MCF 10A (cell line): Measurements from ENCODE around the gene ARHGAP18. TPM values are rescaled to one million over a fixed set of nuclear protein-coding genes. Genes with fewer than 3 reads are reported as not detected.

ENCODE experiments used
- BruUV-seq: library from RNA; stranded (reverse); fragments of 400-500 nt; replicated peaks from 2 replicates; lab custom pipeline; 2021; lab: Mats Ljungman, UMichigan
- CTCF ChIA-PET: fragments of 300-600 bp; sonication (Branson Sonifier 250); formaldehyde crosslinking; extraction: SDS; loops from one replicate; lab custom pipeline; 2021; ENCODE audit warnings: antibody characterized with exemption, inconsistent platforms; lab: Yijun Ruan, JAX
- POLR2A ChIA-PET: fragments of 300-600, 350-650 bp; sonication (Branson Sonifier 250); formaldehyde crosslinking; extraction: SDS; loops from one replicate; lab custom pipeline; 2020; ENCODE audit warnings: antibody characterized with exemption, inconsistent platforms; lab: Yijun Ruan, JAX
- DNase-seq: peaks from one replicate; pipeline ENCODE4 v3.0.0-alpha.2; 2018; ENCODE audit not compliant: unreplicated experiment
- H3K27ac Mint-ChIP-seq: one replicate; pipeline ENCODE4 v1.8.0; 2022; ENCODE audit warnings: mild to moderate bottlenecking, low read depth, mixed read lengths; ENCODE audit not compliant: unreplicated experiment
- H3K27me3 Mint-ChIP-seq: one replicate; pipeline ENCODE4 v1.8.0; 2022; ENCODE audit warnings: mixed read lengths; ENCODE audit not compliant: insufficient read depth, unreplicated experiment
- H3K36me3 Mint-ChIP-seq: one replicate; pipeline ENCODE4 v1.8.0; 2022; ENCODE audit warnings: mild to moderate bottlenecking, moderate library complexity, mixed read lengths; ENCODE audit not compliant: insufficient read depth, unreplicated experiment
- H3K4me1 Mint-ChIP-seq: one replicate; pipeline ENCODE4 v1.8.0; 2022; ENCODE audit warnings: mixed read lengths; ENCODE audit not compliant: insufficient read depth, unreplicated experiment
- H3K4me3 Mint-ChIP-seq: one replicate; pipeline ENCODE4 v1.8.0; 2022; ENCODE audit warnings: mild to moderate bottlenecking, moderate library complexity, mixed read lengths; ENCODE audit not compliant: unreplicated experiment
- H3K9me3 Mint-ChIP-seq: one replicate; pipeline ENCODE4 v1.8.0; 2022; ENCODE audit warnings: mixed read lengths; ENCODE audit not compliant: unreplicated experiment
- intact Hi-C: fragments of 100-400 bp; cut with micrococcal nuclease; formaldehyde crosslinking; loops from 2 replicates; pipeline ENCODE4 v1.14.1; 2022
- total RNA-seq: library from RNA; stranded (reverse); gene quantifications from 2 replicates; pipeline ENCODE4 v1.2.3, GENCODE V29; 2022
- TF ChIP-seq, protein P1 (sequence below): fragments of 200-600 bp; IDR thresholded peaks from one replicate; pipeline ENCODE4 v1.8.0; 2022; ENCODE audit warnings: antibody characterized with exemption, mild to moderate bottlenecking; ENCODE audit not compliant: unreplicated experiment

ARHGAP18 gene
- total RNA-seq, 1 experiment from 2014 or later, result 22.9 TPM

DNA sequence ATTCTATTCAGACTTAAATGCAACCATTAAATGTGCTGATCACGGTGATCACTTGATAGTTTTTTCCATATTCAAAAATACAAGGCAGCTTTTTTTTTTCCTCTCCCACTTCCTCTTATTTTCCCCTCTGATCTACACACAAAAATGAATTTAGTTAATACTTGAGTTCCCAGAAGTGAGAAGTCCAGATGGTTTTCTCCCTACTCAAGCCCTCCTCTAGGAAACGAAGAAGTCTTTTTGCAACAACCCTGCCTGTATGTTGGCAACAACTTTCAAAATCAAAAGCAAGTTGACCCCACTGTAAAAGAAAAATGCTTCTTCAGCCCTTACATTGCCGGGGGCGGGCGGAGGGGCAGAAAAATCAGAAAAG lies 24.3 kb downstream of the ARHGAP18 start:
- intact Hi-C loops, result no loop called here
- POLR2A ChIA-PET, result interaction anchor here (0.6 to 4.6 kb wide), 4 partner anchors 24 to 195 kb away, joined by 3 to 28 read pairs (median 12); partner anchors contain the start of gene ARHGAP18
- H3K36me3 Mint-ChIP-seq, result peaks cover 8% of the 10 kb centered on the region
- H3K4me1 Mint-ChIP-seq, result peaks cover 56% of the 10 kb centered on the region
- BruUV-seq, result no TSS peak
- CTCF ChIA-PET, result interaction anchor here (0.7 to 1.2 kb wide), 2 partner anchors 11 to 336 kb away, joined by 3 to 5 read pairs; no protein-coding TSS in a partner anchor
- TF ChIP-seq, protein P1, sequence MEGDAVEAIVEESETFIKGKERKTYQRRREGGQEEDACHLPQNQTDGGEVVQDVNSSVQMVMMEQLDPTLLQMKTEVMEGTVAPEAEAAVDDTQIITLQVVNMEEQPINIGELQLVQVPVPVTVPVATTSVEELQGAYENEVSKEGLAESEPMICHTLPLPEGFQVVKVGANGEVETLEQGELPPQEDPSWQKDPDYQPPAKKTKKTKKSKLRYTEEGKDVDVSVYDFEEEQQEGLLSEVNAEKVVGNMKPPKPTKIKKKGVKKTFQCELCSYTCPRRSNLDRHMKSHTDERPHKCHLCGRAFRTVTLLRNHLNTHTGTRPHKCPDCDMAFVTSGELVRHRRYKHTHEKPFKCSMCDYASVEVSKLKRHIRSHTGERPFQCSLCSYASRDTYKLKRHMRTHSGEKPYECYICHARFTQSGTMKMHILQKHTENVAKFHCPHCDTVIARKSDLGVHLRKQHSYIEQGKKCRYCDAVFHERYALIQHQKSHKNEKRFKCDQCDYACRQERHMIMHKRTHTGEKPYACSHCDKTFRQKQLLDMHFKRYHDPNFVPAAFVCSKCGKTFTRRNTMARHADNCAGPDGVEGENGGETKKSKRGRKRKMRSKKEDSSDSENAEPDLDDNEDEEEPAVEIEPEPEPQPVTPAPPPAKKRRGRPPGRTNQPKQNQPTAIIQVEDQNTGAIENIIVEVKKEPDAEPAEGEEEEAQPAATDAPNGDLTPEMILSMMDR, result no peak
- no peaks in the 10 kb centered on the region for H3K27me3 Mint-ChIP-seq
- DNase-seq, result no peak
- H3K4me3 Mint-ChIP-seq, result no peak overlapping the region
- H3K9me3 Mint-ChIP-seq, result no peaks in the 10 kb centered on the region
- H3K27ac Mint-ChIP-seq, result peak overlapping the region; percentile 82

DNA sequence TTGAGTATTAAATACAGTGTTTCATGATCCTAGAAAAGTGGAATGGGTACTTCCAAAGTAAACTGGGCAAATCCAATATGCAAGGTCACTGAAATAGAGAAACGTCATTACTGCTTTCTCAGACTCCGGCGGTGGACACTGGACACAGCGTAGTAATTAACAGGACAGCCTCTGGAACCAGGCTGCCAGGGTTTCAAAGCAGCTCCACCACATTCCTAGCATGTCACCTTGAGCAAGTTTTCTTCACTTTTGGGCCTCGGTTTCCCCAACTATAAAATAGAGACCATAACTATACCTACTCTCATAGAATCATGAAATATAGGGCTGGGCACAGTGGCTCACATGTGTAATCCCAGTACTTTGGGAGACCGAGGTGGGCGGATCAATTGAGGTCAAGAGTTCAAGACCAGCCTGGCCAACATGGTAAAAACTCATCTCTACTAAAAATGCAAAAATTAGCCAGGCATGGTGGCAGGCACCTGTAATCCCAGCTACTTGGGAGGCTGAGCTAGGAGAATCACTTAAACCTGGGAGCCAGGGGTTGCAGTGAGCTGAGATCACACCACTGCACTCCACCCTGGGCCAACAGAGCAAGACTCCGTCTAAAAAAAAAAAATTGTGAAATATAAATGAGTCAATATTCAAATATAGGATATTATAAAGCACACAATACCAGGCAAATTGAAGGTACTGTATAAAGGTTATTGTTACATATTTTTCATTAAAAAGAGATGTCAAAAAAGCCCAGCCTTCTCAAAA lies 24.9 kb downstream of the ARHGAP18 start:
- peaks cover 60% of the 10 kb centered on the region for H3K4me1 Mint-ChIP-seq
- TF ChIP-seq, protein P1, result no peak
- H3K27me3 Mint-ChIP-seq, result no peaks in the 10 kb centered on the region
- no peak for DNase-seq
- peaks cover 8% of the 10 kb centered on the region for H3K36me3 Mint-ChIP-seq
- H3K9me3 Mint-ChIP-seq, result no peaks in the 10 kb centered on the region
- ChIA-PET CTCF (interaction anchor here (0.7 to 1.4 kb wide), 4 partner anchors 12 to 336 kb away, joined by 3 to 5 read pairs (median 4); no protein-coding TSS in a partner anchor), POLR2A (interaction anchor here (0.6 to 4.7 kb wide), 5 partner anchors 24 to 70 kb away, joined by 3 to 81 read pairs (median 21); partner anchors contain the start of gene ARHGAP18)
- H3K27ac Mint-ChIP-seq, result peak overlapping the region; percentile 65
- BruUV-seq, result no TSS peak
- intact Hi-C loops, result loop anchor here (5.0 kb wide), 1 partner anchor 62 kb away; no protein-coding TSS in a partner anchor
- H3K4me3 Mint-ChIP-seq, result no peak overlapping the region

DNA sequence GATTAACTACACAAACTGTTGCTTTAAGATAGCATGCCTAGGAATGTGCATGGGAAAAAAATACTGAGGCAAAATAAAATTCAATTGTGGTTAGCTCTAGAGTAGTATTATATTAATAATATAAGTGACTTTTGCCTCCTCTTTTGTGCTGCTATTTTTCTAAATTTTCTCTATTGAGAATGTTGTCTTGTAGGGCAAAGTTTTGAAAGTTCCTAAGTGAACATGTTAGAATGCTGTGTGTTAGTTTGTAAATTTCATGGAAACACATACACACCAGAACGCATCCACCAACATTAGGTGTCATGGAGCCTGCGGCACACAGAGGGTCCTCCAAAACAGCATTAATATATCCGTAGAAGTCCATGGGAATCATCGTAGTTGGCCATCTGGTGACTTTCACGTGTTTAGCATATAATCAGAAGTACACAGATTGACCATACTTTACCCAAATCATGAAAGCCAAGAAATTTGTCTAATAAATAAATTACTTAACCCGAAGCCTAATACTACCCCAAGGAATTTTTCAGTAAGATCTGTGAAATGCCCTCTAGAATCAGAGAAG lies 25.6 kb downstream of the ARHGAP18 start:
- CTCF ChIA-PET, result interaction anchor here (0.7 to 1.4 kb wide), 5 partner anchors 12 to 66 kb away, joined by 3 to 4 read pairs (median 4); no protein-coding TSS in a partner anchor
- Mint-ChIP-seq H3K36me3 (peaks cover 8% of the 10 kb centered on the region), H3K9me3 (no peaks in the 10 kb centered on the region), H3K27ac (peak overlapping the region; percentile 65), H3K4me1 (peaks cover 67% of the 10 kb centered on the region), H3K27me3 (no peaks in the 10 kb centered on the region), H3K4me3 (peak overlapping the region; percentile 55)
- intact Hi-C loops, result loop anchor here (5.0 kb wide), 1 partner anchor 63 kb away; no protein-coding TSS in a partner anchor
- BruUV-seq, result no TSS peak
- POLR2A ChIA-PET, result interaction anchor here (0.6 to 4.7 kb wide), 16 partner anchors 11 to 1806 kb away, joined by 3 to 81 read pairs (median 4); partner anchors contain the start of gene ARHGAP18
- TF ChIP-seq, protein P1, result no peak
- no peak for DNase-seq
